Caco-2 (cell line): ENCODE data around the gene INAVA. TPM values are rescaled to one million over a fixed set of nuclear protein-coding genes. Genes with fewer than 3 reads are reported as not detected.

Experiments used
- BruUV-seq: library from RNA; stranded (reverse); fragments of 400-500 nt; replicated peaks from 2 replicates; lab custom pipeline; 2021; lab: Mats Ljungman, UMichigan
- CTCF ChIA-PET: fragments of 300-600 bp; sonication (Branson Sonifier 250); formaldehyde crosslinking; loops from one replicate; lab custom pipeline; 2022; ENCODE audit warnings: antibody characterized with exemption; lab: Charles Lee
- POLR2A ChIA-PET: fragments of 300-600 bp; sonication (Branson Sonifier 250); formaldehyde crosslinking; loops from one replicate; lab custom pipeline; 2022; ENCODE audit warnings: antibody characterized with exemption; lab: Charles Lee
- DNase-seq, 2 experiments: peaks; one replicate each; pipeline versions ENCODE4 v3.0.0 to v3.0.0-alpha.2; 2020 to 2022
- H3K27me3 ChIP-seq: replicated peaks from 2 replicates; pipeline ENCODE4 v1.6.0; 2011; ENCODE audit warnings: low read length; ENCODE audit not compliant: control insufficient read depth, insufficient read depth
- H3K36me3 ChIP-seq: 2 replicates; pipeline ENCODE4 v1.5.1; 2011; ENCODE audit warnings: low read length; ENCODE audit not compliant: control insufficient read depth, insufficient read depth
- H3K4me1 ChIP-seq: fragments of 250-450 bp; sonication (Bioruptor Pico); 2 replicates; pipeline ENCODE4 v1.5.1; 2020; ENCODE audit warnings: mild to moderate bottlenecking
- H3K4me3 ChIP-seq: 2 replicates; pipeline ENCODE4 v1.5.1; 2011; ENCODE audit warnings: low read depth, mild to moderate bottlenecking, control low read depth, low read length
- H3K9me3 ChIP-seq: fragments of 250-450 bp; sonication (Bioruptor Pico); 2 replicates; pipeline ENCODE4 v1.5.1; 2020; ENCODE audit warnings: mild to moderate bottlenecking, moderate library complexity
- H3K27ac Mint-ChIP-seq: one replicate; pipeline ENCODE4 v1.8.0; 2022; ENCODE audit warnings: mixed read lengths; ENCODE audit not compliant: unreplicated experiment
- H3K27me3 Mint-ChIP-seq: one replicate; pipeline ENCODE4 v1.8.0; 2022; ENCODE audit warnings: mixed read lengths; ENCODE audit not compliant: insufficient read depth, unreplicated experiment
- H3K36me3 Mint-ChIP-seq: one replicate; pipeline ENCODE4 v1.8.0; 2022; ENCODE audit warnings: mild to moderate bottlenecking, mixed read lengths; ENCODE audit not compliant: insufficient read depth, unreplicated experiment
- H3K4me1 Mint-ChIP-seq: one replicate; pipeline ENCODE4 v1.8.0; 2022; ENCODE audit warnings: low read depth, mixed read lengths; ENCODE audit not compliant: unreplicated experiment
- H3K4me3 Mint-ChIP-seq: one replicate; pipeline ENCODE4 v1.8.0; 2022; ENCODE audit warnings: mild to moderate bottlenecking, moderate library complexity, mixed read lengths; ENCODE audit not compliant: unreplicated experiment
- H3K9me3 Mint-ChIP-seq: one replicate; pipeline ENCODE4 v1.8.0; 2022; ENCODE audit warnings: mixed read lengths; ENCODE audit not compliant: unreplicated experiment
- intact Hi-C: fragments of 100-400 bp; cut with micrococcal nuclease; formaldehyde crosslinking; loops from one replicate; pipeline ENCODE4 v1.10.0; 2022; ENCODE audit not compliant: unreplicated experiment
- total RNA-seq: library from RNA; stranded (reverse); gene quantifications from 2 replicates; pipeline ENCODE4 v1.2.3, GENCODE V29; 2022
- TF ChIP-seq, protein P1 (sequence below), 2 experiments: fragments of 200-600 bp in 1 of 2; IDR thresholded peaks; 1 replicate in 1 of 2; 2 replicates in 1 of 2; pipeline versions ENCODE4 v1.5.1 to v1.8.0; 2011 to 2022; ENCODE audit warnings: antibody characterized with exemption in 1 of 2, control low read depth in 1 of 2, inconsistent platforms in 1 of 2, low read depth in 1 of 2, low read length in 1 of 2, mild to moderate bottlenecking in 1 of 2, moderate library complexity in 1 of 2; ENCODE audit not compliant: insufficient read depth in 1 of 2, severe bottlenecking in 1 of 2, unreplicated experiment in 1 of 2

Gene INAVA
- total RNA-seq, 1 experiment from 2014 or later: 123 TPM

DNA sequence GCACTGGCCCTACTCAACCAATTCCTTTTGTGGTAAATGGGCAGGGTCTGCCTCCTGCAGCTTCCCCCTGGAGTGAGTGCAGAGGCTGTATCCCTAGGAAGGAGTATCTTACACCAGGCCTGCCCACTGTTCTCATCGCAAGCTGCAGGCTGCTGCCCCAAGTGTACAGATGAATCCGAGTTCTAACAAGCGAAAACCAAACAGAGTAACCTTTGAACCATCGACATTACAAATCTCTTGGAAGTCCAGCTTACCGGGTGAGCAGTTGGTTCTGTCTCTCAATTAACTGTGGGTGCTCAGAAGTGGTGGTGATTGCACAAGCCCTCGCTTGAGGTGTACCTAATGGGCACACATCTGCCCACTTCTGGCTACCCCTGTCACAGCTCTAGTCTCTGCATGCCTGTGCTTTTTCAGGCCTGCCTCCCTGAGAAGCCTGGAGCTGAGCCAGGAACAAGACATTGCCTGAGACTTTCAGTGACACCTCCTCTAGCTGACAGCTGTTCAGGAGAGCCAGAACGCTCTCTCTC lies 22.7 kb downstream of the INAVA start:
- Mint-ChIP-seq H3K4me3 (no peak overlapping the region), H3K9me3 (no peaks in the 10 kb centered on the region), H3K27me3 (no peaks in the 10 kb centered on the region), H3K27ac (peak overlapping the region; percentile 75), H3K4me1 (peaks cover 10% of the 10 kb centered on the region), H3K36me3 (peaks cover 54% of the 10 kb centered on the region)
- ChIA-PET CTCF (interaction anchor here (1.0 to 1.1 kb wide), 3 partner anchors 26 to 55 kb away, joined by 3 to 7 read pairs (median 3); no protein-coding TSS in a partner anchor), POLR2A (interaction anchor here (0.6 to 1.0 kb wide), 2 partner anchors 21 to 330 kb away, joined by 3 to 5 read pairs; no protein-coding TSS in a partner anchor)
- H3K36me3 ChIP-seq: peaks cover 3% of the 10 kb centered on the region
- H3K9me3 ChIP-seq: no peaks in the 10 kb centered on the region
- DNase-seq: peak in 1 of 2 experiments; percentile 43
- no peak overlapping the region for H3K4me3 ChIP-seq
- TF ChIP-seq, protein P1, sequence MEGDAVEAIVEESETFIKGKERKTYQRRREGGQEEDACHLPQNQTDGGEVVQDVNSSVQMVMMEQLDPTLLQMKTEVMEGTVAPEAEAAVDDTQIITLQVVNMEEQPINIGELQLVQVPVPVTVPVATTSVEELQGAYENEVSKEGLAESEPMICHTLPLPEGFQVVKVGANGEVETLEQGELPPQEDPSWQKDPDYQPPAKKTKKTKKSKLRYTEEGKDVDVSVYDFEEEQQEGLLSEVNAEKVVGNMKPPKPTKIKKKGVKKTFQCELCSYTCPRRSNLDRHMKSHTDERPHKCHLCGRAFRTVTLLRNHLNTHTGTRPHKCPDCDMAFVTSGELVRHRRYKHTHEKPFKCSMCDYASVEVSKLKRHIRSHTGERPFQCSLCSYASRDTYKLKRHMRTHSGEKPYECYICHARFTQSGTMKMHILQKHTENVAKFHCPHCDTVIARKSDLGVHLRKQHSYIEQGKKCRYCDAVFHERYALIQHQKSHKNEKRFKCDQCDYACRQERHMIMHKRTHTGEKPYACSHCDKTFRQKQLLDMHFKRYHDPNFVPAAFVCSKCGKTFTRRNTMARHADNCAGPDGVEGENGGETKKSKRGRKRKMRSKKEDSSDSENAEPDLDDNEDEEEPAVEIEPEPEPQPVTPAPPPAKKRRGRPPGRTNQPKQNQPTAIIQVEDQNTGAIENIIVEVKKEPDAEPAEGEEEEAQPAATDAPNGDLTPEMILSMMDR (IDR thresholded peaks at IDR 0.05; ENCODE audit: insufficient read depth in 1 of 2, low read depth in 1 of 2, low read length in 1 of 2, severe bottlenecking in 1 of 2, unreplicated experiment in 1 of 2): no peak
- no TSS peak for BruUV-seq
- peaks cover 7% of the 10 kb centered on the region for H3K4me1 ChIP-seq
- intact Hi-C loops: loop anchor here (2.0 kb wide), 1 partner anchor 27 kb away; no protein-coding TSS in a partner anchor
- no peaks in the 10 kb centered on the region for H3K27me3 ChIP-seq

DNA sequence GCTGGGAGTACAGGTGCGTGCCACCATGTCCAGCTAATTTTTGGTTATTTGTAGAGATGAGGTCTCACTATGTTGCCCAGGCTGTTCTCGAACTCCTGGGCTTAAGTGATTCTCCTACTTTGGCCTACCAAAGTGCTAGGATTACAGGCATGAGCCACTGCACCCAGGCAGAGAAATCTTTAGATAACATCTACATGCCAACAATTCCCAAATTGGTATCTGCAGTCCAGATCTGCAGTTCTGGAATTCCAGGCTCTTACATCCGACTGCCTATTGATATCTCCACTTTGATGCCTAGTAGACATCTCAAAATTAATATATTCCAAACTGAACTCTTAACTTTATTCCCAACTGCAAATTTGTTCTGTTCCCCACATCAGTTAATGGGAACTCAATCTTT lies 23.3 kb downstream of the INAVA start:
- no peak for DNase-seq
- H3K27ac Mint-ChIP-seq: no peak overlapping the region
- Histone ChIP-seq H3K4me3 (no peak overlapping the region), H3K27me3 (no peaks in the 10 kb centered on the region), H3K36me3 (0 out of 2 replicates have a peak, but pooled peaks cover 3% of the 10 kb centered on the region), H3K4me1 (peaks cover 7% of the 10 kb centered on the region), H3K9me3 (no peaks in the 10 kb centered on the region)
- no TSS peak for BruUV-seq
- no peaks in the 10 kb centered on the region for H3K9me3 Mint-ChIP-seq
- peaks cover 48% of the 10 kb centered on the region for H3K36me3 Mint-ChIP-seq
- peaks cover 10% of the 10 kb centered on the region for H3K4me1 Mint-ChIP-seq
- intact Hi-C loops: no loop called here
- H3K4me3 Mint-ChIP-seq: no peak overlapping the region
- CTCF ChIA-PET: interaction anchor here (1.0 to 1.1 kb wide), 3 partner anchors 27 to 54 kb away, joined by 3 to 7 read pairs (median 3); no protein-coding TSS in a partner anchor
- H3K27me3 Mint-ChIP-seq: no peaks in the 10 kb centered on the region
- POLR2A ChIA-PET: interaction anchor here (1.0 kb wide), 1 partner anchor 21 kb away, joined by 5 read pairs; no protein-coding TSS in a partner anchor
- TF ChIP-seq, protein P1 (IDR thresholded peaks at IDR 0.05; ENCODE audit: insufficient read depth in 1 of 2, low read depth in 1 of 2, low read length in 1 of 2, severe bottlenecking in 1 of 2, unreplicated experiment in 1 of 2): no peak

DNA sequence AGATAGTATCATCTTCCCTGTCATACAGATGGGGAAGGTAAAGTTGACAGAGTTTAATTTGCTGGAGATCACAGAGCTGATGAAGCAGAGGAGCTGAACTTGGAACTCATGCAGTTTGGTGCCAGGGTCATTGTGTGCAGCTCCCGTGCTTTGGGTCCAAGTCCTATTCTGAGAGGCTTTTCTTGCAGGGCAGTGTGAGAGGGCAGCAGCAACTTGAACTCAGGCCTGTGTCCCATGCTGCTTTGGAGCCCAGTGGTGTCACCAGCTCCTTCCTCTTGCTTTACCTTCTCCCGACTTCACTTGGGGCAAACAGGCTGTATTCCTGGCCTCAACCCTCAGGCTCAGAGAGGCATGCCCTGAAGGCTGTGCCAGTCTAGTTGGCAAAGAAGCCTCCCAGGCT lies 24.7 kb downstream of the INAVA start:
- TF ChIP-seq, protein P1 (IDR thresholded peaks at IDR 0.05; ENCODE audit: insufficient read depth in 1 of 2, low read depth in 1 of 2, low read length in 1 of 2, severe bottlenecking in 1 of 2, unreplicated experiment in 1 of 2): no peak
- no TSS peak for BruUV-seq

More for the DNA sequence above, 24.7 kb downstream of the INAVA start:
- Histone ChIP-seq H3K27me3 (no peaks in the 10 kb centered on the region), H3K4me3 (no peak overlapping the region), H3K9me3 (no peaks in the 10 kb centered on the region), H3K36me3 (no peaks in the 10 kb centered on the region), H3K4me1 (peaks cover 18% of the 10 kb centered on the region)
- no peaks in the 10 kb centered on the region for H3K9me3 Mint-ChIP-seq
- H3K4me1 Mint-ChIP-seq: peaks cover 10% of the 10 kb centered on the region
- no peak overlapping the region for H3K4me3 Mint-ChIP-seq
- ChIA-PET POLR2A (no interaction called here), CTCF (no interaction called here)
- intact Hi-C loops: no loop called here
- H3K27me3 Mint-ChIP-seq: no peaks in the 10 kb centered on the region
- no peak overlapping the region for H3K27ac Mint-ChIP-seq
- H3K36me3 Mint-ChIP-seq: peaks cover 34% of the 10 kb centered on the region
- DNase-seq: no peak
